ENCODE results near the gene RBCK1. TPM values are rescaled to one million over a fixed set of nuclear protein-coding genes. Genes with fewer than 3 reads are reported as not detected.
"Not testable (repeated sequence)": the region's sequence is repeated elsewhere in the genome, so short reads cannot be mapped to it uniquely, and the experiment has no call there.

RBCK1 gene
- total RNA-seq, 1 experiment from 2014 or later, result 115 TPM

DNA sequence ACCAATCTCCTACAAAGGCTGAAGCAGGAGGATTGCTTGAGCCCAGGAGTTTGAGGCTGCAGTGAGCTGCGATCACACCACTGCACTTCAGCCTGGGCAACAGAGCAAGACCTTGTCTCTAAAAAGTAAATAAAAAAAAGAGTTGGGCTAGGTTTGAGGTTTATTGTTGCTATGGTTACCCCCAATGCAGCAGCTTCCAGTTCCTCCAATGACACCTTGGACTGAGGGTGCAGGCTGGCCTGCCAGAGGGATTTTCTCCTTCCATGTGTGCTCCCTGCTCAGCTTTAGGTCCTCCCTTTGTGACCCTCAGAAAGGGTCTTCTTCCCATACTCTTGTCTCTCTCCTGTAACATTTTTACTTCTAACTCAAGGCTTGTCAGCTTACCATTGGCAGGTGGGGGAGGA is 64.8 kb downstream of the RBCK1 start:
- no peaks in the 10 kb centered on the region; the same call in 1 of the 2 replicates for H3K9me3 ChIP-seq (ENCODE audit: low read length)
- CTCF ChIA-PET, result no interaction called here
- no peaks in the 10 kb centered on the region for H3K27me3 ChIP-seq (ENCODE audit: low read length)
- peaks cover 7% of the 10 kb centered on the region; the same call in 1 of the 2 replicates for H3K36me3 ChIP-seq (ENCODE audit: low read depth, low read length)
- intact Hi-C loops (cut with micrococcal nuclease), result no loop called here
- no peaks in the 10 kb centered on the region for H3K79me2 ChIP-seq (ENCODE audit: low read length)
- ATAC-seq (no peak), DNase-seq (no peak)
- BruUV-seq (replicated peaks), result no TSS peak
- no peak overlapping the region for H3K27ac ChIP-seq (ENCODE audit: low read length)
- no peak overlapping the region for H3K4me3 ChIP-seq (ENCODE audit: low read length)
- TF ChIP-seq, protein P1, sequence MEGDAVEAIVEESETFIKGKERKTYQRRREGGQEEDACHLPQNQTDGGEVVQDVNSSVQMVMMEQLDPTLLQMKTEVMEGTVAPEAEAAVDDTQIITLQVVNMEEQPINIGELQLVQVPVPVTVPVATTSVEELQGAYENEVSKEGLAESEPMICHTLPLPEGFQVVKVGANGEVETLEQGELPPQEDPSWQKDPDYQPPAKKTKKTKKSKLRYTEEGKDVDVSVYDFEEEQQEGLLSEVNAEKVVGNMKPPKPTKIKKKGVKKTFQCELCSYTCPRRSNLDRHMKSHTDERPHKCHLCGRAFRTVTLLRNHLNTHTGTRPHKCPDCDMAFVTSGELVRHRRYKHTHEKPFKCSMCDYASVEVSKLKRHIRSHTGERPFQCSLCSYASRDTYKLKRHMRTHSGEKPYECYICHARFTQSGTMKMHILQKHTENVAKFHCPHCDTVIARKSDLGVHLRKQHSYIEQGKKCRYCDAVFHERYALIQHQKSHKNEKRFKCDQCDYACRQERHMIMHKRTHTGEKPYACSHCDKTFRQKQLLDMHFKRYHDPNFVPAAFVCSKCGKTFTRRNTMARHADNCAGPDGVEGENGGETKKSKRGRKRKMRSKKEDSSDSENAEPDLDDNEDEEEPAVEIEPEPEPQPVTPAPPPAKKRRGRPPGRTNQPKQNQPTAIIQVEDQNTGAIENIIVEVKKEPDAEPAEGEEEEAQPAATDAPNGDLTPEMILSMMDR (conservative IDR thresholded peaks at IDR 0.05; ENCODE audit: low read depth, low read length), result no peak
- TF ChIP-seq EZH2 (IDR thresholded peaks at IDR 0.05; ENCODE audit: low read length, unreplicated experiment) (no peak), EZH2phosphoT487 (IDR thresholded peaks at IDR 0.05; ENCODE audit: borderline replicate concordance, low read length) (no peak)
- H3K4me1 ChIP-seq (ENCODE audit: insufficient read depth, low read length), result no peaks in the 10 kb centered on the region
- H4K20me1 ChIP-seq (ENCODE audit: low read length), result no peaks in the 10 kb centered on the region
- H3K9me2 ChIP-seq (replicated peaks; ENCODE audit: low read length), result no peaks in the 10 kb centered on the region
- H2AFZ ChIP-seq (ENCODE audit: low read length), result no peak overlapping the region
- POLR2A ChIA-PET (ENCODE audit: unreplicated experiment), result no interaction called here
- H3K9ac ChIP-seq (ENCODE audit: low read length), result no peak overlapping the region
- H3K4me2 ChIP-seq (ENCODE audit: low read length), result no peak overlapping the region
- H3F3A ChIP-seq (ENCODE audit: low read length, unreplicated experiment), result no peaks in the 10 kb centered on the region

DNA sequence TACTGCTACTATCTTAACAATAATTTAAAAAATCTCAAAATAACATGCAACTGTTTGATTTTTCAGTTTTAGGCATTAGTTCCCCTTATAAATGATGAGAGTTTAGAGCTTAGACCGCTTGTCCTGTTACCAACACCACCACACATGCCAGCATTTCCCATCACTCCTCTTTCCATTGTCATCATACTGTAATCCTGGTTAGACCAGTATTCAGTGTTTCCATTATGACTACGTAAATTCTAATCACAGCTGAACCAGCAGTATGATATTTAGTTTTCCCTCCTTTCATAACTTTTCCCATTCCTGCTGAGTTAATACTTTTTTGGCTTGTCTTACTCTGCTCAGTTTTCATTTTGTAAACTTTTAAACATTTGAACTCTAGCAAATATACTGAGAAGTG is 66.5 kb downstream of the RBCK1 start:
- intact Hi-C loops (cut with micrococcal nuclease), result no loop called here
- DNase-seq (no peak), ATAC-seq (no peak)
- Histone ChIP-seq H3K4me2 (ENCODE audit: low read length) (no peak overlapping the region), H3K9me3 (ENCODE audit: low read length) (no peaks in the 10 kb centered on the region; the same call in 1 of the 2 replicates), H3K27ac (ENCODE audit: low read length) (no peak overlapping the region), H4K20me1 (ENCODE audit: low read length) (no peaks in the 10 kb centered on the region), H3K36me3 (ENCODE audit: low read depth, low read length) (peaks cover 16% of the 10 kb centered on the region; the same call in 1 of the 2 replicates), H3K79me2 (ENCODE audit: low read length) (no peaks in the 10 kb centered on the region), H3K27me3 (ENCODE audit: low read length) (no peaks in the 10 kb centered on the region), H3F3A (ENCODE audit: low read length, unreplicated experiment) (no peaks in the 10 kb centered on the region), H3K9ac (ENCODE audit: low read length) (no peak overlapping the region), H3K9me2 (replicated peaks; ENCODE audit: low read length) (no peaks in the 10 kb centered on the region), H3K4me3 (ENCODE audit: low read length) (no peak overlapping the region), H2AFZ (ENCODE audit: low read length) (no peak overlapping the region), H3K4me1 (ENCODE audit: insufficient read depth, low read length) (no peaks in the 10 kb centered on the region)
- BruUV-seq (replicated peaks), result no TSS peak
- ChIA-PET POLR2A (ENCODE audit: unreplicated experiment) (no interaction called here), CTCF (no interaction called here)
- TF ChIP-seq EZH2 (IDR thresholded peaks at IDR 0.05; ENCODE audit: low read length, unreplicated experiment), result no peak
- TF ChIP-seq EZH2phosphoT487 (IDR thresholded peaks at IDR 0.05; ENCODE audit: borderline replicate concordance, low read length), result no peak

GRCh38 chr20:475463-476357 is 67.6 kb downstream of the RBCK1 start:
- H3K27ac ChIP-seq (ENCODE audit: low read length), result no peak overlapping the region
- H3K4me3 ChIP-seq (ENCODE audit: low read length), result no peak overlapping the region
- ATAC-seq (no peak), DNase-seq (no peak)
- POLR2A ChIA-PET (ENCODE audit: unreplicated experiment), result no interaction called here
- H3K9me2 ChIP-seq (replicated peaks; ENCODE audit: low read length), result no peaks in the 10 kb centered on the region
- H3K79me2 ChIP-seq (ENCODE audit: low read length), result no peaks in the 10 kb centered on the region
- no peaks in the 10 kb centered on the region for H3F3A ChIP-seq (ENCODE audit: low read length, unreplicated experiment)
- no peak overlapping the region for H2AFZ ChIP-seq (ENCODE audit: low read length)
- no peak overlapping the region for H3K9ac ChIP-seq (ENCODE audit: low read length)
- CTCF ChIA-PET, result no interaction called here
- no peak overlapping the region for H3K4me2 ChIP-seq (ENCODE audit: low read length)
- TF ChIP-seq, protein P1 (conservative IDR thresholded peaks at IDR 0.05; ENCODE audit: low read depth, low read length), result no peak
- no peaks in the 10 kb centered on the region for H3K4me1 ChIP-seq (ENCODE audit: insufficient read depth, low read length)
- intact Hi-C loops (cut with micrococcal nuclease), result no loop called here
- no TSS peak for BruUV-seq (replicated peaks)
- peaks cover 19% of the 10 kb centered on the region; the same call in 1 of the 2 replicates for H3K36me3 ChIP-seq (ENCODE audit: low read depth, low read length)
- no peaks in the 10 kb centered on the region for H3K27me3 ChIP-seq (ENCODE audit: low read length)
- H4K20me1 ChIP-seq (ENCODE audit: low read length), result no peaks in the 10 kb centered on the region
- no peaks in the 10 kb centered on the region for H3K9me3 ChIP-seq (ENCODE audit: low read length)

DNA sequence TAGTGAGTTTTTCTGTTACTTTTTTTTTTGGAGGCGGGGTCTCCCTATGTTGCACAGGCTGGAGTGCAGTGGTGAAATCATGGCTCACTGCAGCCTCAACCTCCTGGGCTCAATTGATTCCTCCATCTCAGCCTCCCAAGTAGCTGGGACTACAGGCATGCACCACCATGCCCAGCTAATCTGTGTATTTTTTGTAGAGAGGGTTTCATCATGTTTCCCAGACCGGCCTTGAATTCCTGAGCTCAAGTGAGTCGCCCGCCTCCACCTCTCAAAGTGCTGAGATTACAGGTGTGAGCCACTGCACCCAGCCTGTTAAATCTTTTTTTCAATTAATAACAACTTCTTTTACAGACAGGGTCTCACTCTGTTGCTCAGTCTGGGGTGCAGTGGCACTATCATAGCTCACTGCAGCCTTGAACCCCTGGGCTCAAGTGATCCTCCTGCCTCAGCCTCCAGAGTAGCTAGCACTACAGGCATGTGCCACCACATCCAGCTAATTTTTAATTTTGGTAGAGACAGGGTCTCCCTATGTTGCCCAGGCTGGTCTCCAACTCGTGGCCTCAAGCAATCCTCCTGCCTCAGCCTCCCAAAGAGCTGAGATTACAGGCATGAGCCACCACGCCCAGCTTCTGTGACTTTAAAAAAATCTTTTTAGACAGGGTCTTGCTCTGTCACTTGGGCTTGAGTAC is 68.6 kb downstream of the RBCK1 start:
- CTCF ChIA-PET; H3K9me2 ChIP-seq (replicated peaks; ENCODE audit: low read length); H3K9me3 ChIP-seq (ENCODE audit: low read length); H3K4me2 ChIP-seq (ENCODE audit: low read length); BruUV-seq (replicated peaks); H3K9ac ChIP-seq (ENCODE audit: low read length); intact Hi-C loops (cut with micrococcal nuclease); H3K4me1 ChIP-seq (ENCODE audit: insufficient read depth, low read length); H3K79me2 ChIP-seq (ENCODE audit: low read length); H3K4me3 ChIP-seq (ENCODE audit: low read length); H3K27me3 ChIP-seq (ENCODE audit: low read length); H3F3A ChIP-seq (ENCODE audit: low read length, unreplicated experiment); H4K20me1 ChIP-seq (ENCODE audit: low read length); DNase-seq; H3K27ac ChIP-seq (ENCODE audit: low read length); H2AFZ ChIP-seq (ENCODE audit: low read length); ATAC-seq; POLR2A ChIA-PET (ENCODE audit: unreplicated experiment): not testable (repeated sequence)
- H3K36me3 ChIP-seq (ENCODE audit: low read depth, low read length), result peaks cover 21% of the 10 kb centered on the region; the same call in 1 of the 2 replicates
